Parathyroid adenoma (tissue), 2 donors: ENCODE data around the gene TMEM237.

Source experiments
- H2AFZ ChIP-seq: fragments of 300-600 bp; sonication (generic); one replicate; pipeline ENCODE4 v1.7.0; 2017; ENCODE audit warnings: antibody characterized with exemption, mild to moderate bottlenecking
- H3K27ac ChIP-seq: fragments of 300-600 bp; sonication (generic); one replicate; pipeline ENCODE4 v1.7.0; 2017
- H3K27me3 ChIP-seq: fragments of 300-600 bp; sonication (generic); one replicate; pipeline ENCODE4 v1.7.0; 2017; ENCODE audit warnings: low read length; ENCODE audit not compliant: control insufficient read depth, insufficient read depth
- H3K36me3 ChIP-seq: fragments of 300-600 bp; sonication (generic); one replicate; pipeline ENCODE4 v1.7.0; 2017; ENCODE audit warnings: low read length; ENCODE audit not compliant: control insufficient read depth, insufficient read depth
- H3K4me1 ChIP-seq: fragments of 300-600 bp; sonication (generic); one replicate; pipeline ENCODE4 v1.7.0; 2017; ENCODE audit warnings: control low read depth
- H3K4me2 ChIP-seq: fragments of 300-600 bp; sonication (generic); one replicate; pipeline ENCODE4 v1.7.0; 2017; ENCODE audit warnings: low read length
- H3K4me3 ChIP-seq: fragments of 300-600 bp; sonication (generic); one replicate; pipeline ENCODE4 v1.7.0; 2017; ENCODE audit warnings: low read depth, low read length
- H3K79me2 ChIP-seq: fragments of 300-600 bp; sonication (generic); one replicate; pipeline ENCODE4 v1.7.0; 2017; ENCODE audit warnings: control low read depth
- H3K9ac ChIP-seq: fragments of 300-600 bp; sonication (generic); one replicate; pipeline ENCODE4 v1.7.0; 2017; ENCODE audit warnings: mild to moderate bottlenecking
- H3K9me3 ChIP-seq: fragments of 300-600 bp; sonication (generic); one replicate; pipeline ENCODE4 v1.7.0; 2017; ENCODE audit warnings: low read length; ENCODE audit not compliant: control insufficient read depth
- CTCF ChIP-seq: fragments of 300-600 bp; sonication (generic); IDR thresholded peaks from one replicate; pipeline ENCODE4 v1.7.0; 2017; ENCODE audit warnings: antibody characterized with exemption, mild to moderate bottlenecking
- donor health status: primary hyperparathyroidism.

TMEM237 gene

GRCh38 chr2:201575971-201576370 is 67.3 kb downstream of the TMEM237 start:
- Histone ChIP-seq H3K27me3 (no peaks in the 10 kb centered on the region), H3K9me3 (no peaks in the 10 kb centered on the region), H3K4me2 (no peak overlapping the region), H3K27ac (no peak overlapping the region), H3K4me3 (no peak overlapping the region), H3K36me3 (no peaks in the 10 kb centered on the region), H3K79me2 (no peaks in the 10 kb centered on the region), H3K9ac (no peak overlapping the region), H3K4me1 (no peaks in the 10 kb centered on the region), H2AFZ (no peak overlapping the region)
- no peak for TF ChIP-seq CTCF

- H3K9me3 ChIP-seq: no peaks in the 10 kb centered on the region
- H3K9ac ChIP-seq: no peak overlapping the region
- no peaks in the 10 kb centered on the region for H3K4me1 ChIP-seq
- H3K27me3 ChIP-seq: no peaks in the 10 kb centered on the region
- no peak for TF ChIP-seq CTCF
- H3K4me3 ChIP-seq: no peak overlapping the region
- H2AFZ ChIP-seq: no peak overlapping the region
- H3K4me2 ChIP-seq: no peak overlapping the region
- no peak overlapping the region for H3K27ac ChIP-seq
- no peaks in the 10 kb centered on the region for H3K79me2 ChIP-seq
- no peaks in the 10 kb centered on the region for H3K36me3 ChIP-seq
Observed at GRCh38 chr2:201574766-201575165, 68.5 kb downstream of the TMEM237 start.

- no peaks in the 10 kb centered on the region for H3K36me3 ChIP-seq
- H3K4me1 ChIP-seq: no peaks in the 10 kb centered on the region
- H3K9ac ChIP-seq: no peak overlapping the region
- no peak overlapping the region for H2AFZ ChIP-seq
- no peaks in the 10 kb centered on the region for H3K27me3 ChIP-seq
- H3K4me3 ChIP-seq: no peak overlapping the region
- H3K27ac ChIP-seq: no peak overlapping the region
- no peak for TF ChIP-seq CTCF
- H3K79me2 ChIP-seq: no peaks in the 10 kb centered on the region
- H3K9me3 ChIP-seq: no peaks in the 10 kb centered on the region
- no peak overlapping the region for H3K4me2 ChIP-seq
Observed at GRCh38 chr2:201572846-201573508, 70.3 kb downstream of the TMEM237 start.
